ENCODE results near the gene TPST1. TPM values are rescaled to one million over a fixed set of nuclear protein-coding genes. Genes with fewer than 3 reads are reported as not detected.
A peak's percentile ranks its signal among the peaks of the same experiment; 100 is the strongest.

TPST1 gene
- total RNA-seq, 1 experiment from 2014 or later: 15.0 TPM

DNA sequence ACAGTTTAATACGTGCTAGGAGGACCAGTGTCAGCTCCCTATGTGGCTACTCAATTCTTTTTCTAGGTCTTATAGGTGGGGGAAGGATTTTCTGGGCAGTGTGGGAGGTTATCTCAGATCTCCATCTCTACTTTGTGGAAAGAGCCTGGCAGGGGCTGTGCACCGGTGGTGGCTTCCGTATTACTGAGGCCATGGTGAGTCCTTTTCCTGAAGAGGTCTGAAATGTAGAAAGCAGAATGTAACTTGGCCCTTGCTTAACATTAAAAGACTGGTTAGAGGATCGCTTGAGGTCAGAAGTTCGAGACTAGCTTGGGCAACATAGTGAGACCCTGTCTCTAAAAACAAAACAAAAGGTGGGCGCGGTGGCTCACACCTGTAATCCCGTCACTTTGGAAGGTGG, 2.7 kb upstream of the TPST1 start (continued):
- TF ChIP-seq, protein P1, sequence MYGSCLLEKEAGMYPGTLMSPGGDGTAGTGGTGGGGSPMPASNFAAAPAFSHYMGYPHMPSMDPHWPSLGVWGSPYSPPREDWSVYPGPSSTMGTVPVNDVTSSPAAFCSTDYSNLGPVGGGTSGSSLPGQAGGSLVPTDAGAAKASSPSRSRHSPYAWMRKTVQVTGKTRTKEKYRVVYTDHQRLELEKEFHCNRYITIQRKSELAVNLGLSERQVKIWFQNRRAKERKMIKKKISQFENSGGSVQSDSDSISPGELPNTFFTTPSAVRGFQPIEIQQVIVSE (CRISPR knock-in tag; IDR thresholded peaks at IDR 0.05; ENCODE audit: borderline replicate concordance): no peak
- TF ChIP-seq, protein P2, sequence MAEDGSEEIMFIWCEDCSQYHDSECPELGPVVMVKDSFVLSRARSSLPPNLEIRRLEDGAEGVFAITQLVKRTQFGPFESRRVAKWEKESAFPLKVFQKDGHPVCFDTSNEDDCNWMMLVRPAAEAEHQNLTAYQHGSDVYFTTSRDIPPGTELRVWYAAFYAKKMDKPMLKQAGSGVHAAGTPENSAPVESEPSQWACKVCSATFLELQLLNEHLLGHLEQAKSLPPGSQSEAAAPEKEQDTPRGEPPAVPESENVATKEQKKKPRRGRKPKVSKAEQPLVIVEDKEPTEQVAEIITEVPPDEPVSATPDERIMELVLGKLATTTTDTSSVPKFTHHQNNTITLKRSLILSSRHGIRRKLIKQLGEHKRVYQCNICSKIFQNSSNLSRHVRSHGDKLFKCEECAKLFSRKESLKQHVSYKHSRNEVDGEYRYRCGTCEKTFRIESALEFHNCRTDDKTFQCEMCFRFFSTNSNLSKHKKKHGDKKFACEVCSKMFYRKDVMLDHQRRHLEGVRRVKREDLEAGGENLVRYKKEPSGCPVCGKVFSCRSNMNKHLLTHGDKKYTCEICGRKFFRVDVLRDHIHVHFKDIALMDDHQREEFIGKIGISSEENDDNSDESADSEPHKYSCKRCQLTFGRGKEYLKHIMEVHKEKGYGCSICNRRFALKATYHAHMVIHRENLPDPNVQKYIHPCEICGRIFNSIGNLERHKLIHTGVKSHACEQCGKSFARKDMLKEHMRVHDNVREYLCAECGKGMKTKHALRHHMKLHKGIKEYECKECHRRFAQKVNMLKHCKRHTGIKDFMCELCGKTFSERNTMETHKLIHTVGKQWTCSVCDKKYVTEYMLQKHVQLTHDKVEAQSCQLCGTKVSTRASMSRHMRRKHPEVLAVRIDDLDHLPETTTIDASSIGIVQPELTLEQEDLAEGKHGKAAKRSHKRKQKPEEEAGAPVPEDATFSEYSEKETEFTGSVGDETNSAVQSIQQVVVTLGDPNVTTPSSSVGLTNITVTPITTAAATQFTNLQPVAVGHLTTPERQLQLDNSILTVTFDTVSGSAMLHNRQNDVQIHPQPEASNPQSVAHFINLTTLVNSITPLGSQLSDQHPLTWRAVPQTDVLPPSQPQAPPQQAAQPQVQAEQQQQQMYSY (CRISPR knock-in tag; IDR thresholded peaks at IDR 0.05): no peak
- TF ChIP-seq, protein P3, sequence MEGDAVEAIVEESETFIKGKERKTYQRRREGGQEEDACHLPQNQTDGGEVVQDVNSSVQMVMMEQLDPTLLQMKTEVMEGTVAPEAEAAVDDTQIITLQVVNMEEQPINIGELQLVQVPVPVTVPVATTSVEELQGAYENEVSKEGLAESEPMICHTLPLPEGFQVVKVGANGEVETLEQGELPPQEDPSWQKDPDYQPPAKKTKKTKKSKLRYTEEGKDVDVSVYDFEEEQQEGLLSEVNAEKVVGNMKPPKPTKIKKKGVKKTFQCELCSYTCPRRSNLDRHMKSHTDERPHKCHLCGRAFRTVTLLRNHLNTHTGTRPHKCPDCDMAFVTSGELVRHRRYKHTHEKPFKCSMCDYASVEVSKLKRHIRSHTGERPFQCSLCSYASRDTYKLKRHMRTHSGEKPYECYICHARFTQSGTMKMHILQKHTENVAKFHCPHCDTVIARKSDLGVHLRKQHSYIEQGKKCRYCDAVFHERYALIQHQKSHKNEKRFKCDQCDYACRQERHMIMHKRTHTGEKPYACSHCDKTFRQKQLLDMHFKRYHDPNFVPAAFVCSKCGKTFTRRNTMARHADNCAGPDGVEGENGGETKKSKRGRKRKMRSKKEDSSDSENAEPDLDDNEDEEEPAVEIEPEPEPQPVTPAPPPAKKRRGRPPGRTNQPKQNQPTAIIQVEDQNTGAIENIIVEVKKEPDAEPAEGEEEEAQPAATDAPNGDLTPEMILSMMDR (IDR thresholded peaks at IDR 0.05): no peak
- TF ChIP-seq ZNF219 (CRISPR knock-in tag; IDR thresholded peaks at IDR 0.05; ENCODE audit: borderline replicate concordance) (no peak), GABPB1 (CRISPR knock-in tag; IDR thresholded peaks at IDR 0.05) (no peak)
- TF ChIP-seq, protein P4, sequence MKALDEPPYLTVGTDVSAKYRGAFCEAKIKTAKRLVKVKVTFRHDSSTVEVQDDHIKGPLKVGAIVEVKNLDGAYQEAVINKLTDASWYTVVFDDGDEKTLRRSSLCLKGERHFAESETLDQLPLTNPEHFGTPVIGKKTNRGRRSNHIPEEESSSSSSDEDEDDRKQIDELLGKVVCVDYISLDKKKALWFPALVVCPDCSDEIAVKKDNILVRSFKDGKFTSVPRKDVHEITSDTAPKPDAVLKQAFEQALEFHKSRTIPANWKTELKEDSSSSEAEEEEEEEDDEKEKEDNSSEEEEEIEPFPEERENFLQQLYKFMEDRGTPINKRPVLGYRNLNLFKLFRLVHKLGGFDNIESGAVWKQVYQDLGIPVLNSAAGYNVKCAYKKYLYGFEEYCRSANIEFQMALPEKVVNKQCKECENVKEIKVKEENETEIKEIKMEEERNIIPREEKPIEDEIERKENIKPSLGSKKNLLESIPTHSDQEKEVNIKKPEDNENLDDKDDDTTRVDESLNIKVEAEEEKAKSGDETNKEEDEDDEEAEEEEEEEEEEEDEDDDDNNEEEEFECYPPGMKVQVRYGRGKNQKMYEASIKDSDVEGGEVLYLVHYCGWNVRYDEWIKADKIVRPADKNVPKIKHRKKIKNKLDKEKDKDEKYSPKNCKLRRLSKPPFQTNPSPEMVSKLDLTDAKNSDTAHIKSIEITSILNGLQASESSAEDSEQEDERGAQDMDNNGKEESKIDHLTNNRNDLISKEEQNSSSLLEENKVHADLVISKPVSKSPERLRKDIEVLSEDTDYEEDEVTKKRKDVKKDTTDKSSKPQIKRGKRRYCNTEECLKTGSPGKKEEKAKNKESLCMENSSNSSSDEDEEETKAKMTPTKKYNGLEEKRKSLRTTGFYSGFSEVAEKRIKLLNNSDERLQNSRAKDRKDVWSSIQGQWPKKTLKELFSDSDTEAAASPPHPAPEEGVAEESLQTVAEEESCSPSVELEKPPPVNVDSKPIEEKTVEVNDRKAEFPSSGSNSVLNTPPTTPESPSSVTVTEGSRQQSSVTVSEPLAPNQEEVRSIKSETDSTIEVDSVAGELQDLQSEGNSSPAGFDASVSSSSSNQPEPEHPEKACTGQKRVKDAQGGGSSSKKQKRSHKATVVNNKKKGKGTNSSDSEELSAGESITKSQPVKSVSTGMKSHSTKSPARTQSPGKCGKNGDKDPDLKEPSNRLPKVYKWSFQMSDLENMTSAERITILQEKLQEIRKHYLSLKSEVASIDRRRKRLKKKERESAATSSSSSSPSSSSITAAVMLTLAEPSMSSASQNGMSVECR (CRISPR knock-in tag; IDR thresholded peaks at IDR 0.05; ENCODE audit: borderline replicate concordance): no peak
- TF ChIP-seq, protein P5, sequence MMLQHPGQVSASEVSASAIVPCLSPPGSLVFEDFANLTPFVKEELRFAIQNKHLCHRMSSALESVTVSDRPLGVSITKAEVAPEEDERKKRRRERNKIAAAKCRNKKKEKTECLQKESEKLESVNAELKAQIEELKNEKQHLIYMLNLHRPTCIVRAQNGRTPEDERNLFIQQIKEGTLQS (CRISPR knock-in tag; conservative IDR thresholded peaks at IDR 0.05): no peak
- TF ChIP-seq, protein P6, sequence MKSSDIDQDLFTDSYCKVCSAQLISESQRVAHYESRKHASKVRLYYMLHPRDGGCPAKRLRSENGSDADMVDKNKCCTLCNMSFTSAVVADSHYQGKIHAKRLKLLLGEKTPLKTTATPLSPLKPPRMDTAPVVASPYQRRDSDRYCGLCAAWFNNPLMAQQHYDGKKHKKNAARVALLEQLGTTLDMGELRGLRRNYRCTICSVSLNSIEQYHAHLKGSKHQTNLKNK (CRISPR knock-in tag; IDR thresholded peaks at IDR 0.05): no peak

DNA sequence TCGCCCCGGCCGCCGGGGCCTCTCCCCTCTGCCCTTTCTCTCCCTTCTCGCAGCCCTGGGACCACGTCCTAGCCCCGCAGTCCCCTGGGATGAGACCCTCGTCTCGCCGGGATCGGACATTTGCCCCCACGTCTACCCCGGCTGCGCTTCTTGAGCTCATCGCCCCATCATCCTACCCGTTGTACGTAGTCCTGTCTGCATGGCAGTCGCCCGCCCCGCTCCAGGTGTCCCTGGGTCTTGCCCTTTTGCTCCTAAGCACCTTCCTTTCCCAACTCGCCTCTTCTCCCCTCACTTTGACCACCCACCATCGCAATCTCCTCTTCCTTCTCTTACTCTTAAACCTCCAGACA, 582 bp downstream of the TPST1 start:
- H3K4me1 Mint-ChIP-seq: peaks cover 14% of the 10 kb centered on the region
- no peaks in the 10 kb centered on the region for H3K9me3 Mint-ChIP-seq
- ATAC-seq: no peak; the same call in 1 of the 2 replicates
- H3K4me3 Mint-ChIP-seq: peak overlapping the region; percentile 95
- TF ChIP-seq, protein P2 (CRISPR knock-in tag; IDR thresholded peaks at IDR 0.05): no peak
- TF ChIP-seq FOXJ3 (CRISPR knock-in tag; IDR thresholded peaks at IDR 0.05; ENCODE audit: borderline replicate concordance): no peak
- no peak for TF ChIP-seq RORB (CRISPR knock-in tag; IDR thresholded peaks at IDR 0.05)
- TF ChIP-seq TP53 (CRISPR knock-in tag; IDR thresholded peaks at IDR 0.05): no peak
- no peak for TF ChIP-seq TEAD4 (CRISPR knock-in tag; IDR thresholded peaks at IDR 0.05)
- no peak for TF ChIP-seq NFYB (CRISPR knock-in tag; conservative IDR thresholded peaks at IDR 0.05; ENCODE audit: low read depth)
- no peak for TF ChIP-seq ELF4 (CRISPR knock-in tag; IDR thresholded peaks at IDR 0.05; ENCODE audit: low read depth)
- TF ChIP-seq, protein P7, sequence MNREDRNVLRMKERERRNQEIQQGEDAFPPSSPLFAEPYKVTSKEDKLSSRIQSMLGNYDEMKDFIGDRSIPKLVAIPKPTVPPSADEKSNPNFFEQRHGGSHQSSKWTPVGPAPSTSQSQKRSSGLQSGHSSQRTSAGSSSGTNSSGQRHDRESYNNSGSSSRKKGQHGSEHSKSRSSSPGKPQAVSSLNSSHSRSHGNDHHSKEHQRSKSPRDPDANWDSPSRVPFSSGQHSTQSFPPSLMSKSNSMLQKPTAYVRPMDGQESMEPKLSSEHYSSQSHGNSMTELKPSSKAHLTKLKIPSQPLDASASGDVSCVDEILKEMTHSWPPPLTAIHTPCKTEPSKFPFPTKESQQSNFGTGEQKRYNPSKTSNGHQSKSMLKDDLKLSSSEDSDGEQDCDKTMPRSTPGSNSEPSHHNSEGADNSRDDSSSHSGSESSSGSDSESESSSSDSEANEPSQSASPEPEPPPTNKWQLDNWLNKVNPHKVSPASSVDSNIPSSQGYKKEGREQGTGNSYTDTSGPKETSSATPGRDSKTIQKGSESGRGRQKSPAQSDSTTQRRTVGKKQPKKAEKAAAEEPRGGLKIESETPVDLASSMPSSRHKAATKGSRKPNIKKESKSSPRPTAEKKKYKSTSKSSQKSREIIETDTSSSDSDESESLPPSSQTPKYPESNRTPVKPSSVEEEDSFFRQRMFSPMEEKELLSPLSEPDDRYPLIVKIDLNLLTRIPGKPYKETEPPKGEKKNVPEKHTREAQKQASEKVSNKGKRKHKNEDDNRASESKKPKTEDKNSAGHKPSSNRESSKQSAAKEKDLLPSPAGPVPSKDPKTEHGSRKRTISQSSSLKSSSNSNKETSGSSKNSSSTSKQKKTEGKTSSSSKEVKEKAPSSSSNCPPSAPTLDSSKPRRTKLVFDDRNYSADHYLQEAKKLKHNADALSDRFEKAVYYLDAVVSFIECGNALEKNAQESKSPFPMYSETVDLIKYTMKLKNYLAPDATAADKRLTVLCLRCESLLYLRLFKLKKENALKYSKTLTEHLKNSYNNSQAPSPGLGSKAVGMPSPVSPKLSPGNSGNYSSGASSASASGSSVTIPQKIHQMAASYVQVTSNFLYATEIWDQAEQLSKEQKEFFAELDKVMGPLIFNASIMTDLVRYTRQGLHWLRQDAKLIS (CRISPR knock-in tag; IDR thresholded peaks at IDR 0.05; ENCODE audit: borderline replicate concordance): no peak
- no peak for TF ChIP-seq SOX15 (CRISPR knock-in tag; IDR thresholded peaks at IDR 0.05)
- peak overlapping the region; percentile 97 for H3K27ac Mint-ChIP-seq
- peaks cover 11% of the 10 kb centered on the region for H3K27me3 Mint-ChIP-seq (ENCODE audit: low read depth)
- POLR2A ChIA-PET: interaction anchor here (0.6 to 2.0 kb wide), 4 partner anchors 125 to 288 kb away, joined by 3 to 8 read pairs (median 6); no protein-coding TSS in a partner anchor
- no peaks in the 10 kb centered on the region for H3K36me3 Mint-ChIP-seq
- CTCF ChIA-PET: interaction anchor here (0.6 to 2.5 kb wide), 6 partner anchors 9 to 789 kb away, joined by 3 to 25 read pairs (median 4); partner anchors contain the start of gene SBDS
- DNase-seq (ENCODE audit: low spot score): peak; percentile 31
